GM08714 (cell line): ENCODE data around the gene ZNF774.
A peak's percentile ranks its signal among the peaks of the same experiment; 100 is the strongest.
"Not testable (repeated sequence)": the region's sequence is repeated elsewhere in the genome, so short reads cannot be mapped to it uniquely, and the experiment has no call there.

Experiments used
- H3K4me3 ChIP-seq: fragments of 200-500 bp; sonication (Bioruptor generic); 2 replicates; pipeline ENCODE4 v1.5.1; 2014; ENCODE audit warnings: mild to moderate bottlenecking, low read length, inconsistent platforms
- ZNF274 ChIP-seq: IDR thresholded peaks from 2 replicates; pipeline ENCODE4 v1.6.1; 2012; ENCODE audit warnings: mild to moderate bottlenecking, low read depth, low read length

ZNF774 gene

GRCh38 chr15:90352107-90352893, at the start of gene ZNF774:
Gene ZNF774, plus strand, starts transcription at chr15:90352284. Its CDS starts 2,377 bp downstream, at chr15:90354661.
- H3K4me3 ChIP-seq, result peak within 1 kb of the TSS; percentile 63
- TF ChIP-seq ZNF274, result no peak

GRCh38 chr15:90305355-90305754, 46.7 kb upstream of the ZNF774 start:
- not testable (repeated sequence) for H3K4me3 ChIP-seq

GRCh38 chr15:90305932-90306331, 46.2 kb upstream of the ZNF774 start:
- no peak overlapping the region for H3K4me3 ChIP-seq
- no peak for TF ChIP-seq ZNF274

GRCh38 chr15:90306560-90306959, 45.5 kb upstream of the ZNF774 start:
- H3K4me3 ChIP-seq, result no peak overlapping the region
- TF ChIP-seq ZNF274, result no peak

- TF ChIP-seq ZNF274, result no peak
- H3K4me3 ChIP-seq, result no peak overlapping the region
Observed at GRCh38 chr15:90307661-90308060, 44.4 kb upstream of the ZNF774 start.

GRCh38 chr15:90309020-90309419, 43.1 kb upstream of the ZNF774 start:
- no peak overlapping the region for H3K4me3 ChIP-seq
- no peak for TF ChIP-seq ZNF274

GRCh38 chr15:90315278-90315982, 36.7 kb upstream of the ZNF774 start:
- H3K4me3 ChIP-seq, result no peak overlapping the region
- TF ChIP-seq ZNF274, result no peak

- no peak overlapping the region for H3K4me3 ChIP-seq
- no peak for TF ChIP-seq ZNF274
Observed at GRCh38 chr15:90316139-90316538, 35.9 kb upstream of the ZNF774 start.

- no peak overlapping the region for H3K4me3 ChIP-seq
- TF ChIP-seq ZNF274, result no peak
Observed at GRCh38 chr15:90318591-90318990, 33.5 kb upstream of the ZNF774 start.

GRCh38 chr15:90320062-90320884, 31.8 kb upstream of the ZNF774 start:
- TF ChIP-seq ZNF274, result no peak
- H3K4me3 ChIP-seq, result no peak overlapping the region

GRCh38 chr15:90320885-90321278, 31.2 kb upstream of the ZNF774 start:
- H3K4me3 ChIP-seq, result no peak overlapping the region
- TF ChIP-seq ZNF274, result no peak

GRCh38 chr15:90322538-90322937, 29.5 kb upstream of the ZNF774 start:
- no peak overlapping the region for H3K4me3 ChIP-seq
- no peak for TF ChIP-seq ZNF274

GRCh38 chr15:90325726-90326125, 26.4 kb upstream of the ZNF774 start:
- no peak for TF ChIP-seq ZNF274
- no peak overlapping the region for H3K4me3 ChIP-seq

- TF ChIP-seq ZNF274, result no peak
Observed at GRCh38 chr15:90326441-90326840, 25.6 kb upstream of the ZNF774 start.

More at GRCh38 chr15:90326441-90326840, 25.6 kb upstream of the ZNF774 start:
- H3K4me3 ChIP-seq, result no peak overlapping the region
